ACHN (cell line): ENCODE results near the gene FMNL2.

ENCODE experiments used
- DNase-seq: peaks from one replicate; pipeline ENCODE4 v3.0.0-alpha.2; 2015
- in situ Hi-C: cut with HindIII; loops from 2 replicates; pipeline ENCODE4 v1.10.0; 2017; ENCODE audit warnings: low sequenced_read_pairs, low pct_ligation_motif_present, low pct_unique_long_range_greater_than_20kb

FMNL2 gene

DNA sequence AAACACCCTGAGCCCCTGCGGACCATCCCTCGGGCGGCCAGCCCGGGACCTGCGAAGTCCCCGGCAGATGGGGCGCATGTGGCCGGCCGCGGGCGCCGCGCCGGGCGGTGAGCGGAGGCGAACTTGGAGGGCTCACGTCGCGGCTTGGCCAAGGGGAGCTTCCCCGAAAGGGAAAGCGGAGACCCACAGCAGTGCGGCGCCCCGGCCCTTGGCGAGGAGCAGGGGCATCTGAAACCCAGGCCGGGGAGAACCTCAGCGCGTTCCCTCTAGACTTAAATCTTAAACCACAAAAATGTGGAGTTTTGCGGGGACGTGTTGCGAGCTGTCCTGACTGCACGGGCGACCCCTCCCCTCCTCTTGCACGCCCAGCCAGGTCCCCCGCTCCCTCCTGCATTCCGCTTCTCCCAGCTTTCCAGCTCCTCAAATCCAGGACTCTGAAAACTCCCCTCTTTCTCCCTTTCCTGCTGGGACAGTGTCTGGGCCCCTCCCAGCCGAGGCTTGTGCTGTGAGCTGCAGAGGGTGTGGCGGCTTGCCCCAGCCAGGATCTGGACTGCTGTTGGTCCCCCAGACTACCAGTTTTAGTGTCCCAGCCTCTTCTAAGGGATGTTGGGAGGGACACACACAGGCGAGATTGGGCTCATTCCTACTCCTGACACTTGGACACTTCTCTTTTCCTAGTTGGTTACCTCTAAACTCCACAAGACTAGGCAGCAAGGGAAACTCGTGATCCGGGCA, 1.3 kb downstream of the FMNL2 start:
- in situ Hi-C loops = no loop called here
- peak; percentile 60 for DNase-seq

GRCh38 chr2:152336854-152337510, 2.0 kb downstream of the FMNL2 start:
- in situ Hi-C loops = no loop called here
- DNase-seq = peak; percentile 37

- no peak for DNase-seq
- in situ Hi-C loops = no loop called here
Measured at GRCh38 chr2:152337511-152337903, 2.5 kb downstream of the FMNL2 start.

GRCh38 chr2:152339556-152340286, 4.7 kb downstream of the FMNL2 start:
- DNase-seq = no peak
- in situ Hi-C loops = no loop called here

- DNase-seq = no peak
- in situ Hi-C loops = no loop called here
Measured at GRCh38 chr2:152342259-152343046, 7.5 kb downstream of the FMNL2 start.

DNA sequence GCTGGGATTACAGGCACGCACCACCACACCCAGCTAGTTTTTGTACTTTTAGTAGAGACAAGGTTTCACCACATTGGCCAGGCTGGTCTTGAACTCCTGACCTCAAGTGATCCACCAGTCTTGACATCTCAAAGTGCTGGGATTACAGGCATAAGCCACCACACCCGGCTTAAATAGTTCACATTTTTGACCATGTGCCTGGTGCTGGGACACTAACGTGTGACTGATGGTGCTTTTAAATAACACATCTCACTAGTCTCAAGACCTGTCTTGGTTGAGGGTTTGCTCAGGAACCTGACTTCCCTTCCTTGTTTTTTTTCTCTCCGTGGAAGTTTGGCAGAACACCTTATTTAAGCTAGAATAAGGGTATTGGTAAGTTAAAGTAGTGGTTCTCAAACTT, 8.5 kb downstream of the FMNL2 start:
- no peak for DNase-seq
- in situ Hi-C loops = no loop called here

DNA sequence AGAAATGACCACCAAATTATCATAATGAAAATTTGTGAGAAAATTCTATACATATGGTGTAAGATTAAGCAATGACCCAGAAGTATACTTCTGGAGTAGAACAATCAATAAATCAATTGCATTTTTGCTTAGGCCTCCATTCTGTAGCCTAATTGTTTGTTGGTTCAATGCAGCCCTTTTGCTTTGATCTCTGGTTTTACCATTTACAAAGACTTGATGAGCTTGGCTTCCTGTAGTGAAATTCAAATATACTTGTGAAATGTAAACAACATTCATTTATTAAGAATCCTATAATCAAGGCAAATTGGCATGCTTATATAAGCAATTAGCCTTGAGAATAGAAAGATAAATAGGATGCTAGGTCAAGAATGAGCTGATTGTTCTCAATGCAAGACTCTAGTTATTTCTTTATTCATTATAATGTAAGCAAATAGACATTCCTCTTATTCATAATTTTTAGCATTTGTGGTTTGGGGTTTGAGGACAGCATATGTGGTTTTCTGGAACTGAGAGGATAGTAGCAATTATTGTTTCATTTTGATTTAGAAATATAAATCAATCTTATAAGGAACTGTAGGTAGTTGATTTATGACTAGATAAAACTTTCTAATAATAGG, 9.7 kb downstream of the FMNL2 start:
- DNase-seq = no peak
- in situ Hi-C loops = no loop called here

DNA sequence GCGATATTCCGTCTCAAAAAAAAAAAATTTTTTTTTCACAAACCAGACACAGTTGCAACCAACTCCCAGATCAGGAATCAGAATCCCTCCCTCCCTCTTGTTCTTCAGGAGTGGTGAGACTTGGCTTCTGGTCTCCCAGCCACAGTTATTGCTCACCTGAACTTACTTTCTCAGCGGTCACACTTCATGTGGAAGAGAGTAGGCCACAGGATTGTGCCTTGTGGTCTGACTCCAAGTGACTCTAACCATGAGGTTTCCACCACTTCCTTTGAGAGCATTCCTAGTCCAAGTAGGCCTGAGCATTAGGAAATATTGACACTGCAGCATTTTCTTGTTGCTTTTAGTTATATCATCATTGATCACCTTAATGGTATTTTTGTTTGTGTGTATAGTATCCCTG, 12.1 kb downstream of the FMNL2 start:
- peak; percentile 80 for DNase-seq
- in situ Hi-C loops = no loop called here

GRCh38 chr2:152348388-152348787, 13.4 kb downstream of the FMNL2 start:
- in situ Hi-C loops = no loop called here

GRCh38 chr2:152349416-152349815, 14.4 kb downstream of the FMNL2 start:
- in situ Hi-C loops = no loop called here

More at GRCh38 chr2:152348388-152348787, 13.4 kb downstream of the FMNL2 start:
- no peak for DNase-seq

GRCh38 chr2:152350155-152350679, 15.2 kb downstream of the FMNL2 start:
- in situ Hi-C loops = no loop called here
- DNase-seq = no peak

More at GRCh38 chr2:152349416-152349815, 14.4 kb downstream of the FMNL2 start:
- no peak for DNase-seq

GRCh38 chr2:152352616-152353015, 17.6 kb downstream of the FMNL2 start:
- in situ Hi-C loops = no loop called here
- no peak for DNase-seq

GRCh38 chr2:152353364-152353763, 18.4 kb downstream of the FMNL2 start:
- in situ Hi-C loops = no loop called here

GRCh38 chr2:152354069-152354755, 19.2 kb downstream of the FMNL2 start:
- no peak for DNase-seq
- in situ Hi-C loops = no loop called here

More at GRCh38 chr2:152353364-152353763, 18.4 kb downstream of the FMNL2 start:
- no peak for DNase-seq

DNA sequence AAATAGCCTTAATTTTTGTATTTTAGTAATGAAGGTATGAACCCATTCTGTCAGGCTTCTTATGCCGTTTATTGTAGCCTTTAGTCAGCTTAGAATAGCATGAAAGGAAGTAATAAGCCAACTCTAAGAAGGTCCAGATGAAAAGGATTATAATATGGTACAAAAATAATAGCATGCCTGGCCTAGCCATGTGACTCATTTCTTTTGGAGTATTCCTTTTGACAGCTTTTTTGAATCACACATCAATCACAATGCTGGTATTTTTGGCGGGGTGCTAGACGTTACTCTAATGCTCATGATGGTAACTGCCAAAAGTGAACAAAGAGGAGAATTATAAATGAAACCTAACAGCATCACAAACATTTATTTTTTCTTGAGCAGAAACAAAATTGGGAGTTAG, 19.9 kb downstream of the FMNL2 start:
- in situ Hi-C loops = no loop called here
- no peak for DNase-seq

DNA sequence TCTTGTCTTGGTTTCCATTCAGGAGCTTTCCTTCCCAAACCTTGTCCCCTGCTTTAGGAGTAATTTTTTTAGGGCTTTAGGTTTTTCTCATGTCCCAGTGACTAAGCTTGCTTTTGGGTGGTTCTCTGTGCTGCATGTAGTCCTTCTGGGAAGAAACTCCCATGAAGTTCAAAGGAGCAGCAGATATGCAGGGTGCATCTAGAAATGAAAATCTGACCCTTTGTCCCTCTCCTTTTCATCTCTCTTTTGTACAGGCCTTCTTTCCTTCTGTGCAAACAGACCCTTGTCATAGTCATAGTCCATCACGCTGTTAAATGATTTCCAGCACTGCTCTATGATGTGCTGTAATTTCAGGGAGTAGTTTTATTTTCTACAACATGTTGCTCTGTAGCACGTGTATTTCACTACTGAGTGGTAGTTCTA, 20.4 kb downstream of the FMNL2 start:
- no peak for DNase-seq
- in situ Hi-C loops = no loop called here

DNA sequence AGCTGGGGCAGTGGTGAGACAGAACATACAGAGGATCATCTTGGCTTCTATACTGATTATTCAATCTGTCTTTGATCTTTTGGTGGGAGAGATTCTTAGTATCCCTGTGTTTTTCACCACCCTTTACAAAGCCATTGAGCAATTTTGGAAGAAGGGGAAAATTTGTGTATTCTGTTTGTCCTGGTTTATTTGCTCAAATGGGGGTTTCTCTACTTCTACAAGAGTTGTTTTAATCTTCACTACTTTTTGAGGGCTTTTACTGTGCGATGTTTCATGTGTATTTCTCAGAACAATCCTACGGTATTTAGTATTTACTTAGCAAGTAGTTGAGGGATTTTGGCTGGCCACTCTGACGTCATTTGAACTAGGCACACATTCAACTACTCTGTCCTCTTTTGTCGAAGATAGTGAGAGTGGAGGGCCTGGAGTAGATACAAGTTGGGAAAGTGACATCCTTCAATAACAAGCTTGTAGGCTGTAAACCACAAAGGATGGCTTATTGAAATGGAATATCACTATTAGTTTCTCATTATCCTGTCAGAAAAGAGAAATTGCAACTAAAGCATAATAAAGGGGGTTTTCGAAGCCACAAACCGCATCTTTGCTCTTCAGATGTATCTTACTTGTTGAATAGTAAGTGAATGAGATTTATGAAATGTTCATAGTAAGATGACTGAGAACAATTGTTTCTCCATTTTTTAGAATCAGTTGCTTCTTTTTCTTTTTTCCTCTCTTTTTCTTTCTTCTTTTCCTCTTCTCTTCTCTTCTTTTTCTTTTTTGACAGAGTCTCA, 24.8 kb downstream of the FMNL2 start:
- in situ Hi-C loops = no loop called here
- DNase-seq = no peak
